Activated CD4-positive, alpha-beta T cell treated with anti-CD3 and anti-CD28 coated beads, Interleukin-2, amount 50 U/mL, for 4 hours (primary cell): ENCODE results near the gene RPS6KB2.
A peak's percentile ranks its signal among the peaks of the same experiment; 100 is the strongest.

ENCODE experiments used
- DNase-seq, 2 experiments: peaks; one replicate each; pipeline ENCODE4 v3.0.0-alpha.2; 2020

RPS6KB2 gene

GRCh38 chr11:67428052-67429001, at the start of gene RPS6KB2:
RPS6KB2 (plus strand) TSS chr11:67428494; CDS start chr11:67428546, 52 bp downstream.
- peak; percentile 99 to 100 for DNase-seq

DNA sequence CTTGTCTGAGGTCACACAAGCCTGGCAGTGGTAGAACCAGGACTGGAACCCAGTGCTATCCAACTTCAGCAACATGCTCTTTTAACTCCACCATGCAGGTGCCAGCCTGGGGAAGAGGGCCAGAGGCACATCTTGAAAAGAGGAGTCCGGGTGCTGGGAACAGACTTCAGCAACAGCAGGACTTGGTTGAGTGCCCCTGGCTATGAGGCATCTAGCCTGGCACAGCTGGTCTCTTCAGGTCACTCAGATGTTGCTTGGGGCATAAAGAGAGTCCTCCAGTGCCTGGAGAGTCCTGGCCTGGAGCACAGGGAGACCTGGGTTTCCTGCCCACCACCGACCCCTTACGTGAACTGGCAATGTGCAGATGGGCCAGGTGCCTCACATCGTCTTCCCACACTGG, 49.8 kb upstream of the RPS6KB2 start:
- no peak for DNase-seq

DNA sequence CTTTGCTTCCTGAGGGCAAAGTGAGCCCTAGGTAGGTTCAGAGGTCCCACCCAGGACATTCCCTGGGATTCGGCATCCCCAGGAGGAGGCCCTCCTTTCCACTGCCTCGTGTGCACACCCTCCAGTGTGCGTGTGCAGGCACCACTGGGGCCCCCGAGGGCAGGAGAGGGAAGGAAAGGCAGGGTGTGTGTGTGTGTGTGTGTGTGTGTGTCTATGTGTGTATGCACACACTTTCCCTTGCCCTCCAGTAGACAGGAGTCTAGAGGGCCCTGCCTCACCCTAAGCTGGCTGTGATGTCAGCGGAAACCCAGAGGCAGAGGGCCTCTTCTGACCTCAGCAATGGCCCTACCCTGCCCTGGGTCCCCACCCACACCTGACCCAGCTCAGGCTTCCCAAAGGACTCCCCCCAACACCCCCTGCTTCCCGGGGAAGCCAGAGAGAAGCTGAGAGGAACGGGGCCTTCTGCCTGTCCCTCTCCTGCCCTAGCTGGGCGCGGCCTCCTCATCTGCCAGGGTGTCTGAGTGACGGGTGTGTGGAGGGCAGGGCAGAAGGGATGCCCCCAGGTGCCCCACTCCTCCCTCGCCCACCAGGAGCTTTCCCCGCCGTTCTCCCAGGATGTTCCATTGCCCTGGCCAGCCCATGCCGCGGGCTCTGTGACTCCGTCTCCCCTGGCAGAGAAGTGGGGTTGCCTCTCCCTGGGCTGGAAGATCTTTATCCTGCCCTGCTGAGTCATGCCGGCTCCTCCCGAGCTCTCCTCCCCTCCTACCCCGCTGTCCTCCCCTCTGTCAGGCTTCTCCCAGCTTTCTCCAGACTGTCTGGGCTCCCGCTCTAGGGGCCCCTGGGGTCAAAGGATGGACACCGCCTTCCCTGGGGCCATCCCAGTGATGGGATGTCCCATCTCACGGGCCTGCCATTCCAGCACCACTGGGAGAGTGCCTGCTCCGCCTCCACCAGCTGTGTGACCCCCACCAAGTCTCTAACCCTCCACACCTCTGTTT, 48.9 kb upstream of the RPS6KB2 start:
- DNase-seq, result no peak

GRCh38 chr11:67381244-67381972, 46.9 kb upstream of the RPS6KB2 start:
- DNase-seq, result no peak

GRCh38 chr11:67382276-67383136, 45.8 kb upstream of the RPS6KB2 start:
- peak; percentile 78 to 81 for DNase-seq

- no peak for DNase-seq
Measured at GRCh38 chr11:67384851-67385366, 43.4 kb upstream of the RPS6KB2 start.

DNA sequence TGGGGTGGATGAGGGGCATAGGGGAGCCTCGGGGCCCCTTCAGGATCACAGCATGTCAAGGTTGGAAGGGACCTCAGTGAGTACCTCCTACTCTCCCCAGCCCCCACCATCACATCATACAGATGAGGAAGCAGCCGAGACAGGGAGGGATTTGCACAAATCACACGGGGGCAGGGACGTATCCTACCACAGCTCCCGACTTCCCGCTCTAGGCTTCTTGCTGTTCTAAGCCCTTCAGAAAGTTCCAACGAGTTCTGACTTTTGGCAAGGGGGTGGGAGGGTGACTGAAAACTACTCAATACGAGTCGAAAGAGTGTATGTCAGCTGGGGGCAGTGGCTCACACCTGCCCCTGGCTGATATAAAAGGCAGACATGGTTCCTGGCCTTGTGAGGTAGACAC, 41.2 kb upstream of the RPS6KB2 start:
- DNase-seq, result no peak

DNA sequence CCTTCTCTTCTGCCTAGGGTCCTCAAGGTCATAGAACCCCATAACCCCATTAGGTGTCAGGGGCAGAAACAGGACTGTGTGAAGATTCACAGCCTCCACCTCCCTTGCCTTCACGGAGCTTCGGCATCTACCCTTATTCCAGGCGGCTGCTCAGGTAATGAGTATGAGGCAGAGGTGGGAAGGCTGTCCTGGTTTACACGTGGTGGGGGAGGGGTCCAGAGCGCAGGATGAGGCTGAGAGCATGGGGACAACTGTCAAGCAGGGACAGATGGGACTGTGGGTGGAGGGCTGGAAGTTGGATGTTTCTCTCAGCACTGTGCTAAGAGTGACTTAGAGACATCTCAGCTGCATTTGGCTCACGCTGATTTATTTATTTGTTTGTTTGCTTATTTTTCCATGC, 40.8 kb upstream of the RPS6KB2 start:
- DNase-seq, result no peak

- peak; percentile 56 for DNase-seq
Measured at GRCh38 chr11:67389477-67389876, 38.8 kb upstream of the RPS6KB2 start.

GRCh38 chr11:67390947-67391303, 37.4 kb upstream of the RPS6KB2 start:
- no peak for DNase-seq

DNA sequence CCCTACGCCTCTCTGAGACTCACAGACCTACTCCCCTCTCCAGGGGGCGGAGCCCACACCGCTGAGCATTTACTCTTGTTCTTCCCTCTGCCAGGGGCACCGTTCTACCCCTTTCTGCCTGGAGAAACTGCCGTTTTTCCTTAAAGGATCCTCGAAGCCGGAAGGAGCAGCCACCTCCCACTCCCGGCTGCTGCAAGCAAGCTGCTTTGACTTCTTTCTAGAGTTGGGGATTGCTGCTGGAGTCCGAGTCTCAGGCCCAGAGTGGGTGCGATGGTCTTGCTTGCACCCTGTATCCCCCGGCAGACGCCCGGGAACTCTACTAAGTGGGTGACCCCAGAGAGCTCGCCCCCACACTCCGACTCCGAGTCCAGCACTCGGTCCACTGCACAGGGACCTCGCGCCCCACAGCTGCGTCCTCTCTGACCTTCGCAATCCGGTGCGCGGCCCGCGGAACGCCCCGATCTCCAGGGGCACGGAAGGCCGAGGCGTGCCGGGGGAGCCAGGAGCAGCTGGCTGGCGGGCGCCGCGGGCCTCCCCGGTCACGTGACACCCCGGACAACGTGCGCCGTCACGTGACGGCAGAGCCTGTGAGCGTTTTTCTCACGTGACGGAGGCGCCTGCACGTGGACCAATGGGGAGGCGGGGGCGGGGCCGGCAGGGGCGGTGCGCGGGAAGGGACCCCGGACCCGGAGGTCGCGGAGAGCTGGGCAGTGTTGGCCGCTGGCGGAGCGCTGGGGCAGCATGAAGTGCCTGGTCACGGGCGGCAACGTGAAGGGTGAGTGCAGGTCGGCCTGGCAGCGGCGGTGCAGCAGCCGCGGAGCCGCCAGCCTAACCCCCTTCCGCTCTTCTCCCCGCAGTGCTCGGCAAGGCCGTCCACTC, 36.8 kb upstream of the RPS6KB2 start, which contains the start of gene RAD9A:
TSS of gene RAD9A (plus strand) at position 683 of the 879 bp plus-strand sequence. CDS start at position 742, 59 bp downstream.
- peak; percentile 88 for DNase-seq

GRCh38 chr11:67392183-67392715, 36.0 kb upstream of the RPS6KB2 start:
- no peak for DNase-seq

GRCh38 chr11:67393437-67393836, 34.9 kb upstream of the RPS6KB2 start:
- no peak for DNase-seq

- DNase-seq, result no peak
Measured at GRCh38 chr11:67393990-67394389, 34.3 kb upstream of the RPS6KB2 start.

- DNase-seq, result no peak
Measured at GRCh38 chr11:67395555-67396258, 32.6 kb upstream of the RPS6KB2 start.

DNA sequence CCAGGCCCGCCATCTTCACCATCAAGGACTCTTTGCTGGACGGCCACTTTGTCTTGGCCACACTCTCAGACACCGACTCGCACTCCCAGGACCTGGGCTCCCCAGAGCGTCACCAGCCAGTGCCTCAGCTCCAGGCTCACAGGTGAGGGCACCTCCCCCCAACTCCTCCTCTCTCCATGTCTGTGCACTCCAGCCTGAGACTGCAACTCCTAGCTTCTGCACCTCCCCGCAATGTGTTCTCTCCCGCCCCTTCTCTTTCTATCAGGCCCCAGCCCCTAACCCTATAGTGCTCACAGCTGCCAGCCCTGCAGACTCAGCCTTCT, 32.1 kb upstream of the RPS6KB2 start:
- no peak for DNase-seq

- no peak for DNase-seq
Measured at GRCh38 chr11:67396587-67397389, 31.5 kb upstream of the RPS6KB2 start.

GRCh38 chr11:67397536-67397935, 30.8 kb upstream of the RPS6KB2 start:
- DNase-seq, result no peak
